K562 (cell line): Measurements from ENCODE around the gene NRG3. TPM values are rescaled to one million over a fixed set of nuclear protein-coding genes. Genes with fewer than 3 reads are reported as not detected.

Experiments used
- ATAC-seq: fragments of 200-7000 bp; cut with Tn5 transposase; 3 replicates; pipeline ENCODE4 v1.9.1; 2020; ENCODE audit warnings: moderate library complexity
- BruUV-seq: library from RNA; stranded (reverse); fragments of 400-500 nt; replicated peaks from 2 replicates; lab custom pipeline; 2021; lab: Mats Ljungman, UMichigan
- CTCF ChIA-PET: fragments of 300-600 bp; formaldehyde crosslinking; extraction: SDS; loops from one replicate; lab custom pipeline; 2021; ENCODE audit warnings: low intra/inter-chr PET ratio; lab: Yijun Ruan, JAX
- POLR2A ChIA-PET: fragments of 300-600, 350-650 bp; sonication (Branson Sonifier 250); formaldehyde crosslinking; extraction: SDS; loops from one replicate; lab custom pipeline; 2021; ENCODE audit warnings: antibody characterized with exemption, inconsistent platforms; lab: Yijun Ruan, JAX
- DNase-seq, 4 experiments: peaks; one replicate each; pipeline versions ENCODE4 v3.0.0 to v3.0.0-alpha.2; 2011 to 2018; ENCODE audit warnings: low spot score in 3 of 4, mixed read lengths in 3 of 4; ENCODE audit errors: extremely low read depth in 1 of 4
- FAIRE-seq: peaks from 2 replicates; lab custom pipeline; 2011; peaks lifted over from hg19 to GRCh38; lab: Jason Lieb, UNC
- H2AFZ ChIP-seq: 2 replicates; pipeline ENCODE4 v1.6.0; 2011; ENCODE audit warnings: low read depth, low read length, control low read depth, inconsistent platforms
- H3K27ac ChIP-seq: fragments of 200-600 bp; 3 replicates; pipeline ENCODE4 v1.8.0; 2011; ENCODE audit warnings: low read depth, mild to moderate bottlenecking, control low read depth, inconsistent platforms, low read length, moderate library complexity, mixed read lengths; ENCODE audit errors: extremely low read depth
- H3K27me3 ChIP-seq, 2 experiments: fragments of 300-600 bp in 1 of 2; 2 replicates in 1 of 2; 3 replicates in 1 of 2; pipeline versions ENCODE4 v1.6.0 to v1.8.0; 2011; ENCODE audit warnings: inconsistent platforms in 2 of 2, low read length in 2 of 2, mild to moderate bottlenecking in 1 of 2, mixed read lengths in 1 of 2, moderate library complexity in 1 of 2; ENCODE audit not compliant: control insufficient read depth in 2 of 2, insufficient read depth in 2 of 2
- H3K36me3 ChIP-seq: fragments of 300-600 bp; 3 replicates; pipeline ENCODE4 v1.8.0; 2011; ENCODE audit warnings: mild to moderate bottlenecking, low read length, inconsistent platforms; ENCODE audit not compliant: control insufficient read depth, insufficient read depth
- H3K4me1 ChIP-seq, 2 experiments: fragments of 200-600 bp in 1 of 2; replicated peaks in 1 of 2; 2 replicates in 1 of 2; 3 replicates in 1 of 2; pipeline versions ENCODE4 v1.5.1 to v1.8.0; 2011; ENCODE audit warnings: inconsistent platforms in 2 of 2, low read length in 2 of 2, mild to moderate bottlenecking in 1 of 2, mixed read lengths in 1 of 2, moderate library complexity in 1 of 2; ENCODE audit not compliant: control insufficient read depth in 2 of 2, insufficient read depth in 2 of 2
- H3K4me2 ChIP-seq: 2 replicates; pipeline ENCODE4 v1.6.1; 2011; ENCODE audit warnings: low read length, control low read depth, inconsistent platforms, mixed read lengths; ENCODE audit not compliant: insufficient read depth
- H3K4me3 ChIP-seq: fragments of 200-600 bp; sonication (generic), shearing (Covaris generic); 2 replicates; pipeline ENCODE4 v1.5.1; 2016; ENCODE audit warnings: control low read depth, inconsistent platforms
- H3K79me2 ChIP-seq: fragments of 200-600 bp; 3 replicates; pipeline ENCODE4 v1.8.0; 2011; ENCODE audit warnings: low read length, inconsistent platforms; ENCODE audit not compliant: control insufficient read depth, insufficient read depth
- H3K9ac ChIP-seq, 2 experiments: 2 replicates each; pipeline versions ENCODE4 v1.6.0 to v1.6.1; 2011; ENCODE audit warnings: low read depth in 2 of 2, low read length in 2 of 2, control low read depth in 1 of 2, inconsistent platforms in 1 of 2, mild to moderate bottlenecking in 1 of 2, mixed read lengths in 1 of 2; ENCODE audit not compliant: insufficient read depth in 1 of 2
- H3K9me1 ChIP-seq: one replicate; pipeline ENCODE4 v1.6.0; 2011; ENCODE audit warnings: inconsistent platforms, mild to moderate bottlenecking, low read length, moderate library complexity; ENCODE audit not compliant: control insufficient read depth, insufficient read depth
- H3K9me3 ChIP-seq: replicated peaks from 2 replicates; pipeline ENCODE4 v1.5.1; 2011; ENCODE audit warnings: low read depth, low read length, inconsistent platforms; ENCODE audit not compliant: control insufficient read depth, insufficient read depth
- H4K20me1 ChIP-seq: replicated peaks from 2 replicates; pipeline ENCODE4 v1.6.1; 2011; ENCODE audit warnings: low read length, inconsistent platforms, mixed read lengths; ENCODE audit not compliant: control insufficient read depth, insufficient read depth
- MLX ChIP-seq, 2 experiments: fragments of 450-650 bp in 1 of 2; sonication (generic) in 1 of 2; formaldehyde crosslinking; conservative IDR thresholded peaks; 2 replicates each; pipeline versions ENCODE4 v1.4.0 to v1.8.1; 2020 to 2022; ENCODE audit warnings: mild to moderate bottlenecking in 1 of 2, missing genetic modification reagents in 1 of 2
- NFRKB ChIP-seq: fragments of 450-650 bp; IDR thresholded peaks from 2 replicates; pipeline ENCODE4 v1.6.1; 2016; ENCODE audit warnings: low read depth
- PBX2 ChIP-seq, 2 experiments: IDR thresholded peaks in 1 of 2; conservative IDR thresholded peaks in 1 of 2; 2 replicates each; pipeline ENCODE4 v1.6.1; 2016; ENCODE audit warnings: low read depth in 2 of 2, mild to moderate bottlenecking in 1 of 2, missing compliant biosample characterization in 1 of 2, missing genetic modification characterization in 1 of 2, moderate library complexity in 1 of 2
- RHOXF2B ChIP-seq: fragments of 250-450 bp; sonication (Bioruptor Pico); conservative IDR thresholded peaks from 2 replicates; pipeline ENCODE4 v1.5.1; 2021
- TAL1 ChIP-seq: fragments of 450-650 bp; IDR thresholded peaks from 2 replicates; pipeline ENCODE4 v1.6.1; 2016; ENCODE audit warnings: mild to moderate bottlenecking
- ZBTB8A ChIP-seq: fragments of 450-650 bp; IDR thresholded peaks from 2 replicates; pipeline ENCODE4 v1.6.1; 2018; ENCODE audit warnings: mild to moderate bottlenecking, moderate library complexity; ENCODE audit not compliant: partially characterized antibody
- ZNF830 ChIP-seq: fragments of 250-450 bp; sonication (Bioruptor Pico); IDR thresholded peaks from 2 replicates; pipeline ENCODE4 v1.5.0; 2021; ENCODE audit warnings: mild to moderate bottlenecking
- WGBS: fragments of 100-300 bp; shearing (Covaris generic); methylation state at CpG from one replicate; pipeline ENCODE4 v1.1.6; 2016; ENCODE audit warnings: low coverage, mixed read lengths; ENCODE audit not compliant: insufficient coverage; ENCODE audit errors: missing lambda C conversion rate; 5-methylcytosine and 5-hydroxymethylcytosine counted together
- in situ Hi-C: fragments of 300-500 bp; cut with MboI; formaldehyde crosslinking; loops from 4 replicates; pipeline ENCODE4 v1.15.0; 2018; ENCODE audit warnings: inconsistent platforms, mixed read lengths
- intact Hi-C: fragments of 100-400 bp; cut with micrococcal nuclease; formaldehyde crosslinking; loops from 2 replicates; pipeline ENCODE4 v1.14.2; 2022
- polyA plus RNA-seq, 8 experiments: library from polyadenylated mRNA; depleted of rRNA in 4 of 8; stranded (reverse) in 5 of 8; unstranded in 3 of 8; fragments of >200 nt; fragmentation: Nextera tagmentation in 2 of 8; fragmentation: Illumina TruSeq in 1 of 8; extraction: Ambion mirVana in 2 of 8; extraction: Trizol in 1 of 8; gene quantifications; 2 replicates each; pipeline versions ENCODE4 v1.2.1 to v1.2.3, GENCODE V29; 2011 to 2014; ENCODE audit warnings: inconsistent platforms in 1 of 8, missing spikeins in 1 of 8
- total RNA-seq, 7 experiments: library from RNA; depleted of rRNA in 6 of 7; stranded (reverse); fragments of >200 nt in 6 of 7; fragmentation: Illumina TruSeq in 2 of 7; extraction: Trizol in 2 of 7; gene quantifications; 2 replicates each; pipeline versions ENCODE4 v1.2.1 to v1.2.3, GENCODE V29; 2011 to 2021; ENCODE audit warnings: low replicate concordance in 1 of 7

The NRG3 gene
- total and polyA plus RNA-seq, 9 of the 15 experiments (the other 6 are each of a cell fraction or from before 2014, with no cell fraction given) = not detected

DNA sequence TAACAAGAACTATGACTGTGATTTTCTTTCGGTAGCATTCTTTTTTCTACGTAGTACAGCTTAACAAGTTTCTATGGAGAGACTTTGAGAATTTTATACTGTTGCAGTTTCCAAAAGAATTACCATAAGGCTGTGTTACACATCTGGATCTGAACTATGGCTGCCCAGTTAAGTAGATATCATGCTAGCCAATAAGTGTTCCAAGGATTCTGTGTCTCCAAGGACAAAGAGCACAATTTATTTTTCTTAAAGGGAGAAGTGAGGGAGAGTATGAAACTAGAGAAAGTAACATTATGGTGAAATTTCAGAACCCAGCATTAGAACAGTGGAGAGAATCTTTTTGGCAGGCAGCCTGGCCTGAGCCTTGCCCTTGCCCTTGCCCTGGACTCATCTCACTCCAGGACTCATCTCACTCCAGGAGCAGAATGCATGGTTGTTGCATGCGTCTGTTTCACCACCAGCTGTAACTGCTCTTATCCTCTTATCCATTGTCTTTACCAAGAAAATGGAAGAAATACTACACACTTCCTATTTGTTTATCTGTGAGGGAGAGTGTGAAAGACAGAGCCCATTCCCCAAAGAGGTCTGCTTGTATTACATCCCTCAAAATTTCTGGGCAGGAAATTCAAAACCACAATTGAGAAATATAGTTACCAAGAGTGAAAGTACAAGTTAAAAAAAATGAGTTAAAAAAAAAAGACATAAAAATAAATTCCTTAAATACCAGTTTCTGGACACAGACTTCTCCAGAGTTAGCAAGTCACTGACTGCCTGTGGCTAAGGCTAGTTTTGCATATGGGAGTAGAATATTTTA, 1067.5 kb downstream of the NRG3 start:
- Histone ChIP-seq H3K27ac (no peak overlapping the region), H3K9me1 (no peaks in the 10 kb centered on the region), H2AFZ (no peak overlapping the region), H4K20me1 (no peaks in the 10 kb centered on the region), H3K79me2 (no peaks in the 10 kb centered on the region), H3K9ac (no peak overlapping the region), H3K4me3 (no peak overlapping the region), H3K9me3 (peaks cover 3% of the 10 kb centered on the region; the same call in 1 of the 2 replicates), H3K27me3 (no peaks in the 10 kb centered on the region), H3K4me2 (no peak overlapping the region), H3K36me3 (no peaks in the 10 kb centered on the region), H3K4me1 (no peaks in the 10 kb centered on the region)
- intact Hi-C loops (no loop called here), in situ Hi-C loops (no loop called here)
- BruUV-seq = no TSS peak
- ChIA-PET POLR2A (no interaction called here), CTCF (no interaction called here)
- ATAC-seq (no peak), FAIRE-seq (no peak), DNase-seq (no peak)
- 0% methylated on average over 3 of the region's 3 CpGs for WGBS
- TF ChIP-seq PBX2 (CRISPR knock-in tag; IDR thresholded peaks at IDR 0.05; ENCODE audit: low read depth) (no peak), PBX2 (tag; conservative IDR thresholded peaks at IDR 0.05; ENCODE audit: low read depth) (no peak), ZBTB8A (no peak), ZNF830 (no peak), RHOXF2B (CRISPR knock-in tag) (no peak), MLX (CRISPR knock-in tag; conservative IDR thresholded peaks at IDR 0.05) (no peak), TAL1 (no peak), NFRKB (no peak)
